HTERT RPE-1 (cell line): ENCODE measurements around the gene ZNF599.
"Not testable (repeated sequence)": the region's sequence is repeated elsewhere in the genome, so short reads cannot be mapped to it uniquely, and the experiment has no call there.

Source experiments
- in situ Hi-C: fragments of 300-500 bp; cut with MboI; formaldehyde crosslinking; loops from 4 replicates; pipeline ENCODE4 v1.14.3; 2020; ENCODE audit warnings: low sequenced_read_pairs

The ZNF599 gene

GRCh38 chr19:34772697-34773554 is at the start of gene ZNF599:
Gene ZNF599, minus strand, starts transcription at chr19:34773215. Its CDS starts 374 bp downstream, at chr19:34772841.
- in situ Hi-C loops: no loop called here

- in situ Hi-C loops: no loop called here
Measured at GRCh38 chr19:34818270-34818669, 45.3 kb upstream of the ZNF599 start.

- in situ Hi-C loops: no loop called here
Measured at GRCh38 chr19:34816708-34817107, 43.7 kb upstream of the ZNF599 start.

GRCh38 chr19:34808566-34808965 is 35.6 kb upstream of the ZNF599 start:
- in situ Hi-C loops: no loop called here

- in situ Hi-C loops: no loop called here
Measured at GRCh38 chr19:34806976-34807860, 34.2 kb upstream of the ZNF599 start.

- in situ Hi-C loops: no loop called here
Measured at GRCh38 chr19:34804115-34804514, 31.1 kb upstream of the ZNF599 start.

- in situ Hi-C loops: not testable (repeated sequence)
Measured at GRCh38 chr19:34796953-34797352, 23.9 kb upstream of the ZNF599 start.

- in situ Hi-C loops: no loop called here
Measured at GRCh38 chr19:34794066-34794960, 21.3 kb upstream of the ZNF599 start.

GRCh38 chr19:34793565-34793964 is 20.6 kb upstream of the ZNF599 start:
- in situ Hi-C loops: no loop called here

- in situ Hi-C loops: no loop called here
Measured at GRCh38 chr19:34788074-34788473, 15.1 kb upstream of the ZNF599 start.

GRCh38 chr19:34787059-34787824 is 14.2 kb upstream of the ZNF599 start:
- in situ Hi-C loops: no loop called here

- in situ Hi-C loops: no loop called here
Measured at GRCh38 chr19:34786236-34786635, 13.2 kb upstream of the ZNF599 start.

GRCh38 chr19:34779652-34780051 is 6.6 kb upstream of the ZNF599 start:
- in situ Hi-C loops: no loop called here

GRCh38 chr19:34778342-34778741 is 5.3 kb upstream of the ZNF599 start:
- in situ Hi-C loops: no loop called here

- in situ Hi-C loops: no loop called here
Measured at GRCh38 chr19:34774857-34775256, 1.8 kb upstream of the ZNF599 start.

GRCh38 chr19:34773555-34773864 is 495 bp upstream of the ZNF599 start:
- in situ Hi-C loops: no loop called here

- in situ Hi-C loops: no loop called here
Measured at GRCh38 chr19:34767951-34768350, 5.1 kb downstream of the ZNF599 start.

- in situ Hi-C loops: no loop called here
Measured at GRCh38 chr19:34766386-34766785, 6.6 kb downstream of the ZNF599 start.

GRCh38 chr19:34759218-34759917 is 13.6 kb downstream of the ZNF599 start:
- in situ Hi-C loops: no loop called here

GRCh38 chr19:34757441-34757840 is 15.6 kb downstream of the ZNF599 start:
- in situ Hi-C loops: no loop called here
